Measurements from ENCODE around the gene ZNF280A. TPM values are rescaled to one million over a fixed set of nuclear protein-coding genes. Genes with fewer than 3 reads are reported as not detected.

Gene ZNF280A
- total RNA-seq, 1 experiment from 2014 or later = 0.81 TPM

GRCh38 chr22:22508274-22509176, 11.5 kb downstream of the ZNF280A start, which contains the start of gene ZNF280B (continued):
- TF ChIP-seq ZBTB33 (IDR thresholded peaks at IDR 0.05; ENCODE audit: extremely low read depth, insufficient replicate concordance, low read length) = peak; percentile 49
- no peak for TF ChIP-seq POLR2A (IDR thresholded peaks at IDR 0.05; ENCODE audit: borderline replicate concordance, extremely low read depth, insufficient read depth, insufficient read length)
- no peak for TF ChIP-seq ZNF274 (IDR thresholded peaks at IDR 0.05; ENCODE audit: low read depth, low read length)

- Histone ChIP-seq H3K27me3 (ENCODE audit: insufficient read depth, low read length) (no peaks in the 10 kb centered on the region), H3K9me3 (ENCODE audit: control insufficient read depth in 1 of 2, insufficient read depth in 1 of 2, low read depth in 1 of 2, low read length in 2 of 2) (peaks cover 0 to 5% of the 10 kb centered on the region in 2 experiments; a peak in 1 of 4 replicates), H3K4me3 (replicated peaks in 1 of 2; ENCODE audit: low read depth in 1 of 2, low read length in 2 of 2) (peak overlapping the region; percentile 73 to 85), H3K4me1 (ENCODE audit: control insufficient read depth in 1 of 2, insufficient read depth in 2 of 2, low read length in 2 of 2) (peaks cover 0 to 14% of the 10 kb centered on the region in 2 experiments; a peak in 3 of 4 replicates), H3K36me3 (ENCODE audit: control insufficient read depth in 1 of 2, insufficient read depth in 2 of 2, low read length in 2 of 2) (peaks cover 0 to 29% of the 10 kb centered on the region in 2 experiments; a peak in 2 of 4 replicates), H3K9ac (ENCODE audit: low read length) (peak overlapping the region; percentile 72), H4K20me1 (ENCODE audit: insufficient read depth) (no peaks in the 10 kb centered on the region), H3K27ac (ENCODE audit: low read depth, low read length) (peak overlapping the region; percentile 45; the same call in 1 of the 2 replicates), H3K4me2 (ENCODE audit: low read length) (peak overlapping the region; percentile 86), H2AFZ (ENCODE audit: low read depth, low read length, poor library complexity, severe bottlenecking) (no peak overlapping the region), H3K79me2 (ENCODE audit: insufficient read depth, low read length) (peaks cover 13% of the 10 kb centered on the region; the same call in 1 of the 2 replicates), H3K9me2 (ENCODE audit: insufficient read depth) (no peaks in the 10 kb centered on the region)
- intact Hi-C loops (cut with micrococcal nuclease) = no loop called here
- ChIA-PET POLR2A (no interaction called here), RAD21 (ENCODE audit: low non-redundant PET in 1 of 2, low total read pairs in 2 of 2, uncharacterized antibody in 2 of 2, unreplicated experiment in 2 of 2) (no interaction called here), CTCF (interaction anchor here (1.4 to 1.5 kb wide), 2 partner anchors 11 to 12 kb away, joined by 6 to 7 read pairs; partner anchors contain the start of gene ZNF280A)
- no TSS peak for BruUV-seq (replicated peaks)
- no peak for ATAC-seq
- no peak for DNase-seq (ENCODE audit: low read depth, low spot score)
- TF ChIP-seq ATF3 (IDR thresholded peaks at IDR 0.05) (no peak), SIN3A (IDR thresholded peaks at IDR 0.05; ENCODE audit: low read depth) (no peak), CEBPB (IDR thresholded peaks at IDR 0.05; ENCODE audit: low read depth) (no peak), JUND (IDR thresholded peaks at IDR 0.05) (no peak), ZBTB33 (IDR thresholded peaks at IDR 0.05; ENCODE audit: extremely low read depth, insufficient replicate concordance, low read length) (no peak), FOSL1 (IDR thresholded peaks at IDR 0.05; ENCODE audit: low read depth) (no peak), TCF7L2 (IDR thresholded peaks at IDR 0.05; ENCODE audit: borderline replicate concordance, extremely low read depth, insufficient read depth, insufficient read length) (no peak), POLR2A (IDR thresholded peaks at IDR 0.05; ENCODE audit: borderline replicate concordance, extremely low read depth, insufficient read depth, insufficient read length) (no peak), ELF1 (IDR thresholded peaks at IDR 0.05; ENCODE audit: borderline replicate concordance, low read depth) (no peak), EZH2 (IDR thresholded peaks at IDR 0.05) (no peak), RAD21 (IDR thresholded peaks at IDR 0.05; ENCODE audit: low read depth) (no peak), REST (IDR thresholded peaks at IDR 0.05; ENCODE audit: low read depth) (no peak), SRF (IDR thresholded peaks at IDR 0.05; ENCODE audit: low read depth) (no peak), CBX3 (IDR thresholded peaks at IDR 0.05; ENCODE audit: low read depth) (no peak)
Measured at GRCh38 chr22:22507743-22508273, 12.3 kb downstream of the ZNF280A start.
